DND-41 (cell line): Measurements from ENCODE around the gene CXCL11.
"Not testable (repeated sequence)": the region's sequence is repeated elsewhere in the genome, so short reads cannot be mapped to it uniquely, and the experiment has no call there.

ENCODE experiments used
- ATAC-seq: fragments of 200-7000 bp; cut with Tn5 transposase; 3 replicates; pipeline ENCODE4 v1.9.1; 2021; ENCODE audit warnings: low read depth; ENCODE audit not compliant: insufficient read depth
- DNase-seq: peaks from one replicate; pipeline ENCODE4 v3.0.0-alpha.2; 2020
- H2AFZ ChIP-seq: 2 replicates; pipeline ENCODE4 v1.6.0; 2012; ENCODE audit warnings: low read depth, low read length
- H3K27ac ChIP-seq: 2 replicates; pipeline ENCODE4 v1.5.1; 2012; ENCODE audit warnings: low read length, inconsistent platforms
- H3K27me3 ChIP-seq: fragments of 200-600 bp; sonication (generic); 2 replicates; pipeline ENCODE4 v1.6.0; 2012; ENCODE audit warnings: low read length, mild to moderate bottlenecking, inconsistent platforms; ENCODE audit not compliant: insufficient read depth, poor library complexity
- H3K36me3 ChIP-seq: 2 replicates; pipeline ENCODE4 v1.5.1; 2012; ENCODE audit warnings: low read length, inconsistent platforms; ENCODE audit not compliant: insufficient read depth
- H3K4me1 ChIP-seq: 2 replicates; pipeline ENCODE4 v1.5.1; 2012; ENCODE audit warnings: mild to moderate bottlenecking, low read length; ENCODE audit not compliant: insufficient read depth
- H3K4me2 ChIP-seq: 2 replicates; pipeline ENCODE4 v1.6.0; 2012; ENCODE audit warnings: mild to moderate bottlenecking, moderate library complexity, low read length, inconsistent platforms; ENCODE audit not compliant: insufficient read depth
- H3K4me3 ChIP-seq, 2 experiments: fragments of 200-600 bp in 1 of 2; shearing (Covaris generic) in 1 of 2; 2 replicates each; pipeline ENCODE4 v1.5.1; 2012 to 2016; ENCODE audit warnings: inconsistent platforms in 2 of 2, low read length in 2 of 2, mild to moderate bottlenecking in 2 of 2, low read depth in 1 of 2, moderate library complexity in 1 of 2
- H3K79me2 ChIP-seq: 2 replicates; pipeline ENCODE4 v1.6.0; 2012; ENCODE audit warnings: low read length, inconsistent platforms; ENCODE audit not compliant: insufficient read depth
- H3K9ac ChIP-seq: 2 replicates; pipeline ENCODE4 v1.6.0; 2012; ENCODE audit warnings: low read depth, mild to moderate bottlenecking, inconsistent platforms, low read length, moderate library complexity
- H3K9me3 ChIP-seq: 2 replicates; pipeline ENCODE4 v1.5.1; 2012; ENCODE audit warnings: low read length, moderate library complexity, mild to moderate bottlenecking, inconsistent platforms; ENCODE audit not compliant: insufficient read depth, severe bottlenecking
- H4K20me1 ChIP-seq: 2 replicates; pipeline ENCODE4 v1.6.0; 2012; ENCODE audit warnings: low read length; ENCODE audit not compliant: insufficient read depth
- CTCF ChIP-seq: IDR thresholded peaks from 2 replicates; pipeline ENCODE4 v1.5.1; 2012; ENCODE audit warnings: borderline replicate concordance, low read length, moderate library complexity, mild to moderate bottlenecking; ENCODE audit not compliant: poor library complexity, severe bottlenecking; ENCODE audit errors: extremely low read depth
- EZH2 ChIP-seq: IDR thresholded peaks from 3 replicates; pipeline ENCODE4 v1.6.1; 2012; ENCODE audit warnings: borderline replicate concordance, low read depth, mild to moderate bottlenecking, moderate library complexity, low read length, inconsistent platforms; ENCODE audit not compliant: severe bottlenecking

The CXCL11 gene

GRCh38 chr4:76049860-76050416, 14.1 kb upstream of the CXCL11 start:
- not testable (repeated sequence) for H2AFZ ChIP-seq, H3K9me3 ChIP-seq, H3K4me3 ChIP-seq, H3K4me2 ChIP-seq, H4K20me1 ChIP-seq, DNase-seq, H3K79me2 ChIP-seq, H3K36me3 ChIP-seq, H3K27ac ChIP-seq, ATAC-seq, H3K4me1 ChIP-seq, H3K9ac ChIP-seq, H3K27me3 ChIP-seq

GRCh38 chr4:76044686-76045085, 8.8 kb upstream of the CXCL11 start:
- H3K79me2 ChIP-seq, DNase-seq, ATAC-seq, H3K27me3 ChIP-seq, H3K36me3 ChIP-seq, H2AFZ ChIP-seq, H3K9ac ChIP-seq, H3K4me1 ChIP-seq, H4K20me1 ChIP-seq, H3K27ac ChIP-seq, H3K9me3 ChIP-seq, H3K4me3 ChIP-seq, H3K4me2 ChIP-seq: not testable (repeated sequence)

GRCh38 chr4:76043306-76043705, 7.4 kb upstream of the CXCL11 start:
- not testable (repeated sequence) for H3K9ac ChIP-seq, H3K4me3 ChIP-seq, H4K20me1 ChIP-seq, H3K36me3 ChIP-seq, H3K27me3 ChIP-seq, H3K4me2 ChIP-seq, H3K9me3 ChIP-seq, DNase-seq, ATAC-seq, H2AFZ ChIP-seq, H3K27ac ChIP-seq, H3K4me1 ChIP-seq, H3K79me2 ChIP-seq

GRCh38 chr4:76042241-76042998, 6.5 kb upstream of the CXCL11 start:
- not testable (repeated sequence) for ATAC-seq, H3K79me2 ChIP-seq, H3K4me2 ChIP-seq

GRCh38 chr4:76036855-76037254, 985 bp upstream of the CXCL11 start:
- no peak overlapping the region for H3K4me2 ChIP-seq
- no peak overlapping the region for H3K4me3 ChIP-seq
- ATAC-seq (no peak), DNase-seq (no peak)
- no peak overlapping the region for H3K9ac ChIP-seq
- no peaks in the 10 kb centered on the region for H3K9me3 ChIP-seq
- no peak for TF ChIP-seq CTCF
- no peak for TF ChIP-seq EZH2
- no peaks in the 10 kb centered on the region for H3K36me3 ChIP-seq
- no peaks in the 10 kb centered on the region for H4K20me1 ChIP-seq
- H3K79me2 ChIP-seq: no peaks in the 10 kb centered on the region
- H3K4me1 ChIP-seq: no peaks in the 10 kb centered on the region
- peaks cover 14% of the 10 kb centered on the region for H3K27me3 ChIP-seq
- H2AFZ ChIP-seq: no peak overlapping the region
- no peak overlapping the region for H3K27ac ChIP-seq

More at GRCh38 chr4:76042241-76042998, 6.5 kb upstream of the CXCL11 start:
- not testable (repeated sequence) for H3K9ac ChIP-seq, H2AFZ ChIP-seq, H4K20me1 ChIP-seq, H3K36me3 ChIP-seq, DNase-seq, H3K4me3 ChIP-seq, H3K27me3 ChIP-seq, H3K4me1 ChIP-seq, H3K9me3 ChIP-seq, H3K27ac ChIP-seq
